Lower lobe of right lung (tissue), 2 donors: ENCODE measurements around the gene ERAP2. TPM values are rescaled to one million over a fixed set of nuclear protein-coding genes. Genes with fewer than 3 reads are reported as not detected.
"Not testable (repeated sequence)": the region's sequence is repeated elsewhere in the genome, so short reads cannot be mapped to it uniquely, and the experiment has no call there.

ENCODE experiments used
- ATAC-seq, 2 donors: fragments of 200-7000 bp; cut with Tn5 transposase; one replicate each; pipeline ENCODE4 v1.9.1; 2020 to 2022; ENCODE audit warnings: mild to moderate bottlenecking in 2 of 2, moderate library complexity in 2 of 2
- DNase-seq: peaks from one replicate; pipeline ENCODE4 v3.0.0-alpha.2; 2020
- H3K27ac ChIP-seq: fragments of 200-600 bp; one replicate; pipeline ENCODE4 v1.8.0; 2022
- H3K27me3 ChIP-seq: fragments of 200-600 bp; one replicate; pipeline ENCODE4 v1.8.0; 2022; ENCODE audit warnings: low read depth
- H3K36me3 ChIP-seq: fragments of 200-600 bp; one replicate; pipeline ENCODE4 v1.8.0; 2022; ENCODE audit warnings: mild to moderate bottlenecking
- H3K4me1 ChIP-seq: fragments of 200-600 bp; one replicate; pipeline ENCODE4 v1.8.0; 2022
- H3K4me3 ChIP-seq: fragments of 200-600 bp; one replicate; pipeline ENCODE4 v1.8.0; 2022; ENCODE audit warnings: mild to moderate bottlenecking
- H3K9me3 ChIP-seq: fragments of 200-600 bp; one replicate; pipeline ENCODE4 v1.8.0; 2022
- intact Hi-C: fragments of 100-400 bp; cut with DNase I; formaldehyde crosslinking; loops from one replicate; pipeline ENCODE4 v1.11.0; 2022
- total RNA-seq: library from RNA; stranded (reverse); fragmentation: NEBNext Ultra II Directional; extraction: Animal tissue kit (Norgen Biotek cat#: 25700); gene quantifications from one replicate; pipeline ENCODE4 v1.2.1, GENCODE V29; 2021
- TF ChIP-seq, protein P1 (sequence below): fragments of 200-600 bp; IDR thresholded peaks from one replicate; pipeline ENCODE4 v1.8.0; 2022; ENCODE audit warnings: antibody characterized with exemption, mild to moderate bottlenecking
- donor health status: DM: no; HTN: yes; CAD: no; lungs with severe emphysema.

The ERAP2 gene
- total RNA-seq, 1 donor from 2014 or later: 32.1 TPM

DNA sequence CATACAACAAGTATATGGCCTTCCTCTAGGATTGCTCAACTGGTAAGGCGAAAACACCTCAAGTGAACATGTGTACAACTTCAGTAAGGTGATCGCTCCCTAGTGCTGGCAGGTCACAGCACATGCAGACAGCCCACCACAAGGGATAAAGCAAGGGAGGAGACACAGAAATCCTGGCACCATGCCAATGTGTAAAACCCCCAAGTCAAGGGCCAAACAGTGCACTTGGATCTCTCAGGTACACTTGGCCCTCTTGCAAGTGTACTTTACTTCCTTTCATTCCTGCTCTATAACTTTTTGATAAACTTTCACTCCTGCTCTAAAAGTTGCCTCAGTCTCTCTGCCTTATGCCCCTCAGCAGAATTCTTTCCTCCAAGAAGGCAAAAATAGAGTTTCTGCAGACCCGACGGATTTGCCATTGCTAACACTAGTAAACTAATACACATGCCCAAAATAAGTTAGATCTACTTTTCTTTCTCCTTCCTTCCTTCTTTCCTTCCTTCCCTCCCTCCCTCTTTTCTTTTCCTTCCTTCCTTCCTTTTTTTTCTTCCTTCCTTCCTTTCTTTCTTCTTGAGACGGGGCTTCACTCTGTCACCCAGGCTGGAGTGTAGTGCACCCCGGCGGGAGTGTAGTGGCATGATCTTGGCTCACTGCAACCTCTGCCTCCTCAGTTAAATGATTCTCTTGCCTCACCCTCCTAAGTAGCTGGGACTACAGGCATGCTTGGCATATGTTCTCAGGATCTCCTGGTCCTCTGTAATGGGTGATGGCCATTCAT, 52.8 kb downstream of the ERAP2 start:
- H3K27me3 ChIP-seq: no peaks in the 10 kb centered on the region
- no peak for DNase-seq

DNA sequence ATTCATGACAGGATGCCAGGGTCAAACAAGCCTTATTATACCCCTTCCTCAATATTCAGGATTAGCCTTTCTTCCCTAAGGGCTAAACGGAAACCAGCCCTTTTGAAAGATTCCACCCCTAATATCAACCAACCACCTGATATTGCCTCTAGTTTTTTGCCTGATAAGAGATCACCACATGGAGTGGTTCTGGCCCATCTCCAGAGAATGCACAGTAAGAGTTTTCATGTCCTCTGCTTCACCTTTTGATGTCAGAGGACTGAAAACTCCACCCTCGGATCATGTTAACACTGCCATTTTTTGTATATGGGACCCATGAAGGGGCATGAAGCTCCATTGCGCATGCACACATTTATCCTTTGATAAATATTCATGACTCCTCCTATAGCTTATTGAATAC, 53.8 kb downstream of the ERAP2 start:
- H3K9me3 ChIP-seq: no peaks in the 10 kb centered on the region
- TF ChIP-seq, protein P1, sequence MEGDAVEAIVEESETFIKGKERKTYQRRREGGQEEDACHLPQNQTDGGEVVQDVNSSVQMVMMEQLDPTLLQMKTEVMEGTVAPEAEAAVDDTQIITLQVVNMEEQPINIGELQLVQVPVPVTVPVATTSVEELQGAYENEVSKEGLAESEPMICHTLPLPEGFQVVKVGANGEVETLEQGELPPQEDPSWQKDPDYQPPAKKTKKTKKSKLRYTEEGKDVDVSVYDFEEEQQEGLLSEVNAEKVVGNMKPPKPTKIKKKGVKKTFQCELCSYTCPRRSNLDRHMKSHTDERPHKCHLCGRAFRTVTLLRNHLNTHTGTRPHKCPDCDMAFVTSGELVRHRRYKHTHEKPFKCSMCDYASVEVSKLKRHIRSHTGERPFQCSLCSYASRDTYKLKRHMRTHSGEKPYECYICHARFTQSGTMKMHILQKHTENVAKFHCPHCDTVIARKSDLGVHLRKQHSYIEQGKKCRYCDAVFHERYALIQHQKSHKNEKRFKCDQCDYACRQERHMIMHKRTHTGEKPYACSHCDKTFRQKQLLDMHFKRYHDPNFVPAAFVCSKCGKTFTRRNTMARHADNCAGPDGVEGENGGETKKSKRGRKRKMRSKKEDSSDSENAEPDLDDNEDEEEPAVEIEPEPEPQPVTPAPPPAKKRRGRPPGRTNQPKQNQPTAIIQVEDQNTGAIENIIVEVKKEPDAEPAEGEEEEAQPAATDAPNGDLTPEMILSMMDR: no peak
- ATAC-seq (no peak), DNase-seq (no peak)
- no peaks in the 10 kb centered on the region for H3K27me3 ChIP-seq
- intact Hi-C loops: no loop called here
- H3K27ac ChIP-seq: no peak overlapping the region
- H3K36me3 ChIP-seq: no peaks in the 10 kb centered on the region
- no peak overlapping the region for H3K4me3 ChIP-seq
- peaks cover 26% of the 10 kb centered on the region for H3K4me1 ChIP-seq

More for the DNA sequence above, 52.8 kb downstream of the ERAP2 start:
- intact Hi-C loops: no loop called here
- peaks cover 24% of the 10 kb centered on the region for H3K4me1 ChIP-seq
- no peaks in the 10 kb centered on the region for H3K9me3 ChIP-seq
- TF ChIP-seq, protein P1: no peak
- H3K4me3 ChIP-seq: no peak overlapping the region
- no peak overlapping the region for H3K27ac ChIP-seq
- ATAC-seq: no peak
- H3K36me3 ChIP-seq: no peaks in the 10 kb centered on the region

DNA sequence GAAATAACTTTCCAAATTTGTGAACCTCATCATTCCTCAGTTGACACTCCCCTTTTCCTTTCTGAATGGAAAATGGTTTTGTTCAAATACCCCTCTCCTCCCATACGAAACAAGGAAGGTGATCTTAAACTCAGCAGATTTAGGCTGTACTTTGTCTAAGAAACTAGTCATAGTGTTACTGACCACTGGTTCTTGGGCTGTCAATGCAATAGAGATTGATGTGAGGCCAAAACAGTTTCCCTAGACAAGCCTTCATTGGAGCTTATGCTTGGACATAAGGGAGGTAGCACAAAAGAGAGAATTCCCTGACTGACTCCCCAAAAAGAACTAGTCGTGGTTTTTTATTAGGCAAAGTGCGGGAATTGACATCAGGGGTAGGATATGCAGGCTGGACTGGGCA, 54.3 kb downstream of the ERAP2 start:
- no peak overlapping the region for H3K4me3 ChIP-seq
- no peaks in the 10 kb centered on the region for H3K27me3 ChIP-seq
- TF ChIP-seq, protein P1: no peak
- no peak for DNase-seq
- H3K36me3 ChIP-seq: no peaks in the 10 kb centered on the region
- no peak overlapping the region for H3K27ac ChIP-seq
- intact Hi-C loops: no loop called here
- H3K4me1 ChIP-seq: peaks cover 26% of the 10 kb centered on the region
- no peak for ATAC-seq
- H3K9me3 ChIP-seq: no peaks in the 10 kb centered on the region

DNA sequence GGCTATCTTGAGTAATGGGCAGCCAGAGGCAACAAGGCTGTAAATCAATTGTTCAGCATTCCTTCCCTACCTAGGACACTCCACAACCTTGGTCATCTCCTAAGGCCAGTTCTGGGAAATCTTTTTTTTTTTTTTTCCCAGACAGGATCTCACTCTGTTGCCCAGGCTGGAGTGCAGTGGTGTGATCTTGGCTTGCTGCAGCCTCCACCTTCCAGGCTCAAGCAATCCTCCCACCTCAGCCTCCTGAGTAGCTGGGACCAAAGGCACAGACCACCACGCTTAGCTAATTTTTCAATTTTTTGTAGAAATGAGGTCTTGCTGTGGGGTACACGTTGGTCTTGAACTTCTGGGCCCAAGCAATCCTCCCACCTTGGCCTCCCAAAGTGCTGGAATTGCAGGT, 54.7 kb downstream of the ERAP2 start:
- H3K9me3 ChIP-seq, DNase-seq, ATAC-seq, H3K27ac ChIP-seq, H3K36me3 ChIP-seq, H3K4me3 ChIP-seq, intact Hi-C loops, H3K27me3 ChIP-seq: not testable (repeated sequence)
- H3K4me1 ChIP-seq: peaks cover 26% of the 10 kb centered on the region

DNA sequence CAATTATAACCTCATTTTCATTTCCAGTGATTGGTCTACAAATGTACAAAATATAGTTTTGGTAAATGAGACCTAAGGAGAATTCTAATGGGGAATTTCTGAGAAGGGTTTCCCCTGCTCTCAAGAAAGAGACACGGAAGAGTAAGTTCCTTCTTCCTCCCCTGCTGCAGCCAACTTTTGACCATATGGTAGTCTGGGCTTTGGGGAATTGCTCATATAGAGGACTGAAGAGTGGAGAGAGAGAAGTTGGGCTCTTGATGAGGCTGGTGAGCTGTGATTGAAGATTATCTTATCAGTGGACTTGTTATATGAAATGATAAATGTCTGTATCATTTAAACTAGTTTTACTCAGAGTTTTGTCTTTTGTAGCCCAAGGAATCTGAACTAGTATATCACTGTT, 55.3 kb downstream of the ERAP2 start:
- DNase-seq (no peak), ATAC-seq (no peak)
- Histone ChIP-seq H3K4me1 (peaks cover 26% of the 10 kb centered on the region), H3K36me3 (no peaks in the 10 kb centered on the region), H3K9me3 (no peaks in the 10 kb centered on the region), H3K27me3 (no peaks in the 10 kb centered on the region), H3K27ac (no peak overlapping the region), H3K4me3 (no peak overlapping the region)
- intact Hi-C loops: no loop called here
- TF ChIP-seq, protein P1: no peak

DNA sequence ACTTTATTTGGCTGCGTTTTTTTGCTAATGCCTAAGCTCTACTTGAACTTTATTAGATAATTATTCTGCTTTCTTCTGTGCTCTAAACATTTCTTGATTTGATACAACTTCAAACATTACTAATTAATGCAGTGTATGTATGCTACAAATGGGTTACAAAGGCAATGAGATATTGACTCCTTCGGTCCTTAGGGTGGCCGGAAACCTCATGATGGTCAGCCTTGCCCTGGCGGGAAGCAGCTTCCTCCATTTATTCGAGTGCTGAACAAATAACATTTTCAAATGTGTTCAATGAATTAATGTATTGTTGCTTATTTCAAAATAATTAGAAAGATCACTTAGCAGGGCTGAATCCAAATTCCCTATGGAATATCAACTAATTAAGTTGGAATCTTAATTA, 55.7 kb downstream of the ERAP2 start:
- TF ChIP-seq, protein P1: no peak
- no peaks in the 10 kb centered on the region for H3K9me3 ChIP-seq
- H3K27ac ChIP-seq: no peak overlapping the region
- H3K27me3 ChIP-seq: no peaks in the 10 kb centered on the region
- DNase-seq: no peak
- H3K36me3 ChIP-seq: no peaks in the 10 kb centered on the region
- H3K4me1 ChIP-seq: peaks cover 29% of the 10 kb centered on the region
- intact Hi-C loops: no loop called here
- no peak overlapping the region for H3K4me3 ChIP-seq
- no peak for ATAC-seq
